OCI-LY3 (cell line): ENCODE results near the gene KLHDC2.
A peak's percentile ranks its signal among the peaks of the same experiment; 100 is the strongest.
"Not testable (repeated sequence)": the region's sequence is repeated elsewhere in the genome, so short reads cannot be mapped to it uniquely, and the experiment has no call there.

Experiments used
- H2AFZ ChIP-seq: fragments of 200-600, 300-600 bp; shearing (Covaris generic); 2 replicates; pipeline ENCODE4 v1.6.0; 2014; ENCODE audit warnings: antibody characterized with exemption, low read depth, low read length
- H3K27ac ChIP-seq: fragments of 200-600, 300-600 bp; sonication (generic); 2 replicates; pipeline ENCODE4 v1.5.1; 2014; ENCODE audit warnings: mild to moderate bottlenecking, low read length, moderate library complexity, mixed read lengths
- H3K27me3 ChIP-seq: fragments of 200-600, 300-600 bp; sonication (generic); 2 replicates; pipeline ENCODE4 v1.6.1; 2014; ENCODE audit warnings: low read depth, low read length, mixed read lengths
- H3K36me3 ChIP-seq: fragments of 200-600, 300-600 bp; sonication (generic); replicated peaks from 2 replicates; pipeline ENCODE3; 2014; ENCODE audit warnings: low read depth, low read length, mixed read lengths
- H3K4me1 ChIP-seq: fragments of 300-600, 200-600 bp; sonication (generic); 2 replicates; pipeline ENCODE4 v1.6.1; 2014; ENCODE audit warnings: low read length, mixed read lengths
- H3K4me2 ChIP-seq: fragments of 200-600, 300-600 bp; sonication (generic); 2 replicates; pipeline ENCODE4 v1.6.1; 2014; ENCODE audit warnings: low read length, mixed read lengths
- H3K4me3 ChIP-seq: fragments of 300-600, 200-600 bp; sonication (generic); 2 replicates; pipeline ENCODE4 v1.5.1; 2014; ENCODE audit warnings: antibody characterized with exemption, mild to moderate bottlenecking, low read length, moderate library complexity
- H3K79me2 ChIP-seq: fragments of 300-600, 200-600 bp; shearing (Covaris generic); 2 replicates; pipeline ENCODE4 v1.6.1; 2014; ENCODE audit warnings: mild to moderate bottlenecking, low read length, mixed read lengths
- H3K9ac ChIP-seq: fragments of 300-600, 200-600 bp; shearing (Covaris generic); 2 replicates; pipeline ENCODE4 v1.6.0; 2014; ENCODE audit warnings: mild to moderate bottlenecking, low read length, moderate library complexity
- H3K9me3 ChIP-seq: fragments of 200-600, 300-600 bp; shearing (Covaris generic); 2 replicates; pipeline ENCODE4 v1.6.1; 2014; ENCODE audit warnings: low read length, mixed read lengths; ENCODE audit not compliant: insufficient read depth
- H4K20me1 ChIP-seq: fragments of 200-600, 300-600 bp; sonication (generic); 2 replicates; pipeline ENCODE4 v1.6.1; 2016; ENCODE audit warnings: low read length, mixed read lengths; ENCODE audit not compliant: insufficient read depth
- EZH2phosphoT487 ChIP-seq: fragments of 200-600 bp; shearing (Covaris generic); IDR thresholded peaks from 2 replicates; pipeline ENCODE4 v1.6.1; 2018; ENCODE audit warnings: antibody characterized with exemption, mixed run types, low read depth
- TF ChIP-seq, protein P1 (sequence below): fragments of 200-600, 300-600 bp; sonication (generic); IDR thresholded peaks from 2 replicates; pipeline ENCODE4 v1.5.1; 2014; ENCODE audit warnings: antibody characterized with exemption, low read length, low read depth

KLHDC2 gene, protein sequence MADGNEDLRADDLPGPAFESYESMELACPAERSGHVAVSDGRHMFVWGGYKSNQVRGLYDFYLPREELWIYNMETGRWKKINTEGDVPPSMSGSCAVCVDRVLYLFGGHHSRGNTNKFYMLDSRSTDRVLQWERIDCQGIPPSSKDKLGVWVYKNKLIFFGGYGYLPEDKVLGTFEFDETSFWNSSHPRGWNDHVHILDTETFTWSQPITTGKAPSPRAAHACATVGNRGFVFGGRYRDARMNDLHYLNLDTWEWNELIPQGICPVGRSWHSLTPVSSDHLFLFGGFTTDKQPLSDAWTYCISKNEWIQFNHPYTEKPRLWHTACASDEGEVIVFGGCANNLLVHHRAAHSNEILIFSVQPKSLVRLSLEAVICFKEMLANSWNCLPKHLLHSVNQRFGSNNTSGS

DNA sequence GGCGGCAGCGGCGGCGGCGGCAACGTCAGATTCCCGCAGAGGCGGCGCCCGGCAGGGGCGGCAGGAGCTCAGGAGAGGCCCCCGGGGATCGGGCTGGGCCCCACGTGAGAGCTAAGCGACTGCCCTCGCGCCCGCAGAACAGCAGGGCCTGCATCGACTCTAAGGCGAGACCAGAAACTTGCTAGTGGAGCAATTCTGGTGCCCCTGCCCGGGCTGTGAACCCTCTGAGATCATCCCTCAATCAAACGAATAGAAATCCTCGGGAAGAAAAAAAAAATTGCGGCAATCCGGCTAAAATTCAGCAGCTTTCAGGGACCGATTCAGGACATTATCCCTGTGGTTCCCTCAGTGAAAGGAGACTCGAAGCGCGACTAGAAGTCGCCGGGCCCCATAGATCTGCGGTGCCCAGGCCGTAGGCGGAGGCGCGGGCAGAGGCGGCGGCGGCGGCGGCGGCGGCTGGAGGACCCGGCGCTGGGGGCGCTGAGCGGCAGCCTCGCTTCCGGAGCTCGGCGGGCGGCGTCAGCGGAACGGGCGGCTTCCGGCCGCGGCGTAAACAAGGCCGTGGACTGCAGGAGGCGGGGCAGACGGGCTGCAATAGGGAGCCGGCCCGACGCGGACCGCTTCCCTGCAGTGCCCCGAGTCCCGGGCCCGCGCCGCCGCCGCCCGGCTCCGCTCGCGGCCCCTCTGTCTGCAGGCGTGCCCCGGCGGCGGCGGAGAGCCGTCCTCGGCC is at the start of gene KLHDC2:
TSS of gene KLHDC2 (plus strand) at position 583 of the 730 bp plus-strand sequence. CDS start 316 bp downstream, outside the sequence.
- H3K27me3 ChIP-seq, result no peaks in the 10 kb centered on the region
- H3K9me3 ChIP-seq, result no peaks in the 10 kb centered on the region
- TF ChIP-seq EZH2phosphoT487, result no peak
- TF ChIP-seq, protein P1, sequence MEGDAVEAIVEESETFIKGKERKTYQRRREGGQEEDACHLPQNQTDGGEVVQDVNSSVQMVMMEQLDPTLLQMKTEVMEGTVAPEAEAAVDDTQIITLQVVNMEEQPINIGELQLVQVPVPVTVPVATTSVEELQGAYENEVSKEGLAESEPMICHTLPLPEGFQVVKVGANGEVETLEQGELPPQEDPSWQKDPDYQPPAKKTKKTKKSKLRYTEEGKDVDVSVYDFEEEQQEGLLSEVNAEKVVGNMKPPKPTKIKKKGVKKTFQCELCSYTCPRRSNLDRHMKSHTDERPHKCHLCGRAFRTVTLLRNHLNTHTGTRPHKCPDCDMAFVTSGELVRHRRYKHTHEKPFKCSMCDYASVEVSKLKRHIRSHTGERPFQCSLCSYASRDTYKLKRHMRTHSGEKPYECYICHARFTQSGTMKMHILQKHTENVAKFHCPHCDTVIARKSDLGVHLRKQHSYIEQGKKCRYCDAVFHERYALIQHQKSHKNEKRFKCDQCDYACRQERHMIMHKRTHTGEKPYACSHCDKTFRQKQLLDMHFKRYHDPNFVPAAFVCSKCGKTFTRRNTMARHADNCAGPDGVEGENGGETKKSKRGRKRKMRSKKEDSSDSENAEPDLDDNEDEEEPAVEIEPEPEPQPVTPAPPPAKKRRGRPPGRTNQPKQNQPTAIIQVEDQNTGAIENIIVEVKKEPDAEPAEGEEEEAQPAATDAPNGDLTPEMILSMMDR, result peak; percentile 40; the same call in 1 of the 2 replicates
- H3K4me1 ChIP-seq, result peaks cover 10% of the 10 kb centered on the region
- peak within 1 kb of the TSS; percentile 90 for H2AFZ ChIP-seq
- no peaks in the 10 kb centered on the region for H4K20me1 ChIP-seq
- no peaks in the 10 kb centered on the region for H3K36me3 ChIP-seq
- H3K9ac ChIP-seq, result peak within 1 kb of the TSS; percentile 88
- H3K79me2 ChIP-seq, result peaks cover 28% of the 10 kb centered on the region
- peak within 1 kb of the TSS; percentile 85 for H3K27ac ChIP-seq
- H3K4me2 ChIP-seq, result peak within 1 kb of the TSS; percentile 97
- H3K4me3 ChIP-seq, result peak within 1 kb of the TSS; percentile 83

DNA sequence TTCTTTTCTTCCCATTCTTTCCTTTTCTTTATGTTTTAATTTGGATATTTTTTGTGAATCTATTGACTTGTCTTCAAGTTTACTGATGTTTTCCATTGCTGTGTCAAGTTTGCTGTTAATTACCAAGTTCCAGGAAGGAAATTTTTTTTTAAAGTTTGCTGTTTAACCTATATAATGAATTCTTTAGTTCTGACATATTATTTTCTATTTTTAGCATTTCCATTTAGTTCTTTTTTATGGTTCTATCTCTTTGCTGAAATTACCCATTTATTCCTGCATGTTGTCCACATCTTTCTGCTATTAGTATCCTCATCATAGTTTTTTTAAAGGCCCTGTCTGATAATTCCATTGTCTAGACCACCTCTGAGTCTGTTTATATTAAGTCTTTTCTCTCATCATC is 47.2 kb upstream of the KLHDC2 start:
- no peak for TF ChIP-seq EZH2phosphoT487
- TF ChIP-seq, protein P1, result no peak
- no peaks in the 10 kb centered on the region for H3K27me3 ChIP-seq
- H2AFZ ChIP-seq, result no peak overlapping the region
- no peaks in the 10 kb centered on the region for H4K20me1 ChIP-seq
- no peak overlapping the region for H3K4me2 ChIP-seq
- no peak overlapping the region for H3K4me3 ChIP-seq
- no peak overlapping the region for H3K9ac ChIP-seq
- H3K27ac ChIP-seq, result no peak overlapping the region
- H3K9me3 ChIP-seq, result 0 out of 2 replicates have a peak, but pooled peaks cover 4% of the 10 kb centered on the region
- peaks cover 3% of the 10 kb centered on the region for H3K36me3 ChIP-seq
- H3K79me2 ChIP-seq, result no peaks in the 10 kb centered on the region
- no peaks in the 10 kb centered on the region for H3K4me1 ChIP-seq

DNA sequence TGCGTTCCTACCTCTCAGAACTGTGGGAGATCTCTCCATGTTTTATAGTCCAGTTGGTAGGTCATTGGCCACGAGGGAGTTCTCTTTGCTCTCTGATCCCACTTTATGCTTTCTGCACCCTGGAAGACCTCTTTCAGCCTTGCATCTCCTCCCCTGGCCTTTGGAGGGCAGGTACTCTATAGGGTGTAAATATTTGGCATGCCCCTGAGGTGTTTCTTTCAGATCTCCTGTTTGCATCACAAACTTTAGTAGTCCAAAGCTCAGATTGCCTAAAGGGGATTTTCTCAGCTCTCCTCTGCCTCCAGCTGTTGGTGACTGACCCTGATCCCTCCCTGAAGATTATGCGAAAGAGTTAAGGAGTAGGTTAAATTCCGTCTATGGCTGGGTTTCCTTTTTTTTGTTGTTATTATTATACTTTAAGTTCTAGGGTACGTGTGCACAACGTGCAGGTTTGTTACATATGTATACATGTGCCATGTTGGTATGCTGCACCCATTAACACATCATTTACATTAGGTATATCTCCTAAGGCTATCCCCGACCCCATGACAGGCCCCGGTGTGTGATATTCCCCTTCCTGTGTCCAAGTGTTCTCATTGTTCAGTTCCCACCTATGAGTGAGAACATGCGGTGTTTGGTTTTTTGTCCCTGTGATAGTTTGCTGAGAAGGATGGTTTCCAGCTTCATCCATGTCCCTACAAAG is 46.1 kb upstream of the KLHDC2 start:
- H3K9ac ChIP-seq, H4K20me1 ChIP-seq, H3K27ac ChIP-seq, H2AFZ ChIP-seq, H3K4me2 ChIP-seq, H3K27me3 ChIP-seq, H3K79me2 ChIP-seq, H3K9me3 ChIP-seq, H3K4me1 ChIP-seq, H3K36me3 ChIP-seq, H3K4me3 ChIP-seq: not testable (repeated sequence)

DNA sequence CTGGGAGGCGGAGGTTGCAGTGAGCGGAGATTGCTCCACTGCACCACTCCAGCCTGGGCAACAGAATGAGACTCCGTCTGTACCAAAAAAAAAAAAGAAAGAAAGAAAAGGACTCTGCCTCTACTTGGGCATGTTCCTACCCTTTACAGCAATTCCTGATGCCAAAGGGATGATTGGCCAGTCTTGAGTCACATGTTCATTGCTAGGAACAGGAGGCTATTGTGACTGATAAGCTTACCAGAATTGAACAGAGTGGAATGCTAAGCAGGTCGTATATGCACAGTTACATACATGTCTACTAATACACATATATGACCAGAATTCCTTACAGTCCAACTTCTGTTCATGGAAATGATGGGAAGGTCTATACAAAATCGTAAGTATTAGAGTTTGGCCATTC is 40.8 kb upstream of the KLHDC2 start:
- no peak overlapping the region for H2AFZ ChIP-seq
- H3K4me2 ChIP-seq, result no peak overlapping the region
- no peaks in the 10 kb centered on the region for H3K79me2 ChIP-seq
- no peak overlapping the region for H3K9ac ChIP-seq
- H3K4me1 ChIP-seq, result no peaks in the 10 kb centered on the region
- H3K4me3 ChIP-seq, result no peak overlapping the region
- H3K36me3 ChIP-seq, result no peaks in the 10 kb centered on the region
- H4K20me1 ChIP-seq, result no peaks in the 10 kb centered on the region
- no peaks in the 10 kb centered on the region for H3K27me3 ChIP-seq
- H3K9me3 ChIP-seq, result no peaks in the 10 kb centered on the region
- TF ChIP-seq, protein P1, result no peak
- TF ChIP-seq EZH2phosphoT487, result no peak
- no peak overlapping the region for H3K27ac ChIP-seq
